K562 (cell line): ENCODE results near the gene SYT17. TPM values are rescaled to one million over a fixed set of nuclear protein-coding genes. Genes with fewer than 3 reads are reported as not detected.
A peak's percentile ranks its signal among the peaks of the same experiment; 100 is the strongest.

Experiments
- ATAC-seq: fragments of 200-7000 bp; cut with Tn5 transposase; 3 replicates; pipeline ENCODE4 v1.9.1; 2020; ENCODE audit warnings: moderate library complexity
- BruUV-seq: library from RNA; stranded (reverse); fragments of 400-500 nt; replicated peaks from 2 replicates; lab custom pipeline; 2021; lab: Mats Ljungman, UMichigan
- CTCF ChIA-PET: fragments of 300-600 bp; formaldehyde crosslinking; extraction: SDS; loops from one replicate; lab custom pipeline; 2021; ENCODE audit warnings: low intra/inter-chr PET ratio; lab: Yijun Ruan, JAX
- POLR2A ChIA-PET: fragments of 300-600, 350-650 bp; sonication (Branson Sonifier 250); formaldehyde crosslinking; extraction: SDS; loops from one replicate; lab custom pipeline; 2021; ENCODE audit warnings: antibody characterized with exemption, inconsistent platforms; lab: Yijun Ruan, JAX
- DNase-seq, 4 experiments: peaks; one replicate each; pipeline versions ENCODE4 v3.0.0 to v3.0.0-alpha.2; 2011 to 2018; ENCODE audit warnings: low spot score in 3 of 4, mixed read lengths in 3 of 4; ENCODE audit errors: extremely low read depth in 1 of 4
- FAIRE-seq: peaks from 2 replicates; lab custom pipeline; 2011; peaks lifted over from hg19 to GRCh38; lab: Jason Lieb, UNC
- H2AFZ ChIP-seq: 2 replicates; pipeline ENCODE4 v1.6.0; 2011; ENCODE audit warnings: low read depth, low read length, control low read depth, inconsistent platforms
- H3K27ac ChIP-seq: fragments of 200-600 bp; 3 replicates; pipeline ENCODE4 v1.8.0; 2011; ENCODE audit warnings: low read depth, mild to moderate bottlenecking, control low read depth, inconsistent platforms, low read length, moderate library complexity, mixed read lengths; ENCODE audit errors: extremely low read depth
- H3K27me3 ChIP-seq, 2 experiments: fragments of 300-600 bp in 1 of 2; 2 replicates in 1 of 2; 3 replicates in 1 of 2; pipeline versions ENCODE4 v1.6.0 to v1.8.0; 2011; ENCODE audit warnings: inconsistent platforms in 2 of 2, low read length in 2 of 2, mild to moderate bottlenecking in 1 of 2, mixed read lengths in 1 of 2, moderate library complexity in 1 of 2; ENCODE audit not compliant: control insufficient read depth in 2 of 2, insufficient read depth in 2 of 2
- H3K36me3 ChIP-seq: fragments of 300-600 bp; 3 replicates; pipeline ENCODE4 v1.8.0; 2011; ENCODE audit warnings: mild to moderate bottlenecking, low read length, inconsistent platforms; ENCODE audit not compliant: control insufficient read depth, insufficient read depth
- H3K4me1 ChIP-seq, 2 experiments: fragments of 200-600 bp in 1 of 2; replicated peaks in 1 of 2; 2 replicates in 1 of 2; 3 replicates in 1 of 2; pipeline versions ENCODE4 v1.5.1 to v1.8.0; 2011; ENCODE audit warnings: inconsistent platforms in 2 of 2, low read length in 2 of 2, mild to moderate bottlenecking in 1 of 2, mixed read lengths in 1 of 2, moderate library complexity in 1 of 2; ENCODE audit not compliant: control insufficient read depth in 2 of 2, insufficient read depth in 2 of 2
- H3K4me2 ChIP-seq: 2 replicates; pipeline ENCODE4 v1.6.1; 2011; ENCODE audit warnings: low read length, control low read depth, inconsistent platforms, mixed read lengths; ENCODE audit not compliant: insufficient read depth
- H3K4me3 ChIP-seq: fragments of 200-600 bp; sonication (generic), shearing (Covaris generic); 2 replicates; pipeline ENCODE4 v1.5.1; 2016; ENCODE audit warnings: control low read depth, inconsistent platforms
- H3K79me2 ChIP-seq: fragments of 200-600 bp; 3 replicates; pipeline ENCODE4 v1.8.0; 2011; ENCODE audit warnings: low read length, inconsistent platforms; ENCODE audit not compliant: control insufficient read depth, insufficient read depth
- H3K9ac ChIP-seq, 2 experiments: 2 replicates each; pipeline versions ENCODE4 v1.6.0 to v1.6.1; 2011; ENCODE audit warnings: low read depth in 2 of 2, low read length in 2 of 2, control low read depth in 1 of 2, inconsistent platforms in 1 of 2, mild to moderate bottlenecking in 1 of 2, mixed read lengths in 1 of 2; ENCODE audit not compliant: insufficient read depth in 1 of 2
- H3K9me1 ChIP-seq: one replicate; pipeline ENCODE4 v1.6.0; 2011; ENCODE audit warnings: inconsistent platforms, mild to moderate bottlenecking, low read length, moderate library complexity; ENCODE audit not compliant: control insufficient read depth, insufficient read depth
- H3K9me3 ChIP-seq: replicated peaks from 2 replicates; pipeline ENCODE4 v1.5.1; 2011; ENCODE audit warnings: low read depth, low read length, inconsistent platforms; ENCODE audit not compliant: control insufficient read depth, insufficient read depth
- H4K20me1 ChIP-seq: replicated peaks from 2 replicates; pipeline ENCODE4 v1.6.1; 2011; ENCODE audit warnings: low read length, inconsistent platforms, mixed read lengths; ENCODE audit not compliant: control insufficient read depth, insufficient read depth
- ARID1B ChIP-seq: fragments of 450-650 bp; IDR thresholded peaks from 2 replicates; pipeline ENCODE4 v1.6.1; 2016; ENCODE audit warnings: antibody characterized with exemption, mild to moderate bottlenecking, inconsistent platforms
- BRD4 ChIP-seq: fragments of 200-600 bp; sonication (generic); IDR thresholded peaks from 2 replicates; pipeline ENCODE4 v1.6.1; 2017; ENCODE audit warnings: inconsistent platforms
- JUN ChIP-seq, 2 experiments: sonication (generic) in 1 of 2; formaldehyde crosslinking in 1 of 2; IDR thresholded peaks; 2 replicates each; pipeline versions ENCODE4 v1.6.1 to v1.8.0; 2012 to 2022; ENCODE audit warnings: borderline replicate concordance in 2 of 2, mild to moderate bottlenecking in 2 of 2, improper control_type of control experiment in 1 of 2, low read depth in 1 of 2, low read length in 1 of 2, missing genetic modification reagents in 1 of 2
- NCOA6 ChIP-seq: fragments of 450-650 bp; IDR thresholded peaks from 2 replicates; pipeline ENCODE4 v1.6.1; 2017; ENCODE audit warnings: mild to moderate bottlenecking
- RBFOX2 ChIP-seq: fragments of 200-400 bp; formaldehyde crosslinking; IDR thresholded peaks from 2 replicates; pipeline ENCODE4 v1.6.1; 2017; ENCODE audit warnings: low read depth, mild to moderate bottlenecking, low read length, moderate library complexity
- RFX7 ChIP-seq: fragments of 250-450 bp; sonication (Bioruptor Pico); IDR thresholded peaks from 2 replicates; pipeline ENCODE4 v1.5.1; 2021; ENCODE audit warnings: mild to moderate bottlenecking
- SMARCC2 ChIP-seq: fragments of 450-650 bp; IDR thresholded peaks from 2 replicates; pipeline ENCODE4 v1.6.1; 2017; ENCODE audit warnings: antibody characterized with exemption, moderate library complexity, mild to moderate bottlenecking, low read depth
- TAL1 ChIP-seq: fragments of 450-650 bp; IDR thresholded peaks from 2 replicates; pipeline ENCODE4 v1.6.1; 2016; ENCODE audit warnings: mild to moderate bottlenecking
- ZBTB7A ChIP-seq: IDR thresholded peaks from 2 replicates; pipeline ENCODE4 v1.6.1; 2011; ENCODE audit warnings: low read depth, mild to moderate bottlenecking, low read length, moderate library complexity, borderline replicate concordance; ENCODE audit not compliant: control insufficient read depth
- WGBS: fragments of 100-300 bp; shearing (Covaris generic); methylation state at CpG from one replicate; pipeline ENCODE4 v1.1.6; 2016; ENCODE audit warnings: low coverage, mixed read lengths; ENCODE audit not compliant: insufficient coverage; ENCODE audit errors: missing lambda C conversion rate; 5-methylcytosine and 5-hydroxymethylcytosine counted together
- in situ Hi-C: fragments of 300-500 bp; cut with MboI; formaldehyde crosslinking; loops from 4 replicates; pipeline ENCODE4 v1.15.0; 2018; ENCODE audit warnings: inconsistent platforms, mixed read lengths
- intact Hi-C: fragments of 100-400 bp; cut with micrococcal nuclease; formaldehyde crosslinking; loops from 2 replicates; pipeline ENCODE4 v1.14.2; 2022
- polyA plus RNA-seq, 8 experiments: library from polyadenylated mRNA; depleted of rRNA in 4 of 8; stranded (reverse) in 5 of 8; unstranded in 3 of 8; fragments of >200 nt; fragmentation: Nextera tagmentation in 2 of 8; fragmentation: Illumina TruSeq in 1 of 8; extraction: Ambion mirVana in 2 of 8; extraction: Trizol in 1 of 8; gene quantifications; 2 replicates each; pipeline versions ENCODE4 v1.2.1 to v1.2.3, GENCODE V29; 2011 to 2014; ENCODE audit warnings: inconsistent platforms in 1 of 8, missing spikeins in 1 of 8
- total RNA-seq, 7 experiments: library from RNA; depleted of rRNA in 6 of 7; stranded (reverse); fragments of >200 nt in 6 of 7; fragmentation: Illumina TruSeq in 2 of 7; extraction: Trizol in 2 of 7; gene quantifications; 2 replicates each; pipeline versions ENCODE4 v1.2.1 to v1.2.3, GENCODE V29; 2011 to 2021; ENCODE audit warnings: low replicate concordance in 1 of 7
- TF ChIP-seq, protein P1 (sequence below): fragments of 450-650 bp; formaldehyde crosslinking; IDR thresholded peaks from 2 replicates; pipeline ENCODE4 v1.4.0; 2022; ENCODE audit warnings: missing genetic modification characterization
- TF ChIP-seq, protein P2 (sequence below): fragments of 200-800 bp; sonication (Bioruptor generic); IDR thresholded peaks from 2 replicates; pipeline ENCODE4 v1.6.1; 2017; ENCODE audit warnings: missing genetic modification characterization, missing compliant biosample characterization
- TF ChIP-seq, protein P3 (sequence below): fragments of 150-350 bp; conservative IDR thresholded peaks from 2 replicates; pipeline ENCODE4 v1.6.1; 2014; ENCODE audit warnings: low read length
- TF ChIP-seq, protein P4 (sequence below): sonication (generic); formaldehyde crosslinking; IDR thresholded peaks from 2 replicates; pipeline ENCODE4 v1.5.0; 2020; ENCODE audit warnings: missing genetic modification reagents
- TF ChIP-seq, protein P5 (sequence below): sonication (generic); formaldehyde crosslinking; IDR thresholded peaks from 2 replicates; pipeline ENCODE4 v1.8.0; 2023; ENCODE audit warnings: mild to moderate bottlenecking, missing genetic modification reagents

The SYT17 gene
- total and polyA plus RNA-seq, 9 of the 15 experiments (the other 6 are each of a cell fraction or from before 2014, with no cell fraction given), result not detected

DNA sequence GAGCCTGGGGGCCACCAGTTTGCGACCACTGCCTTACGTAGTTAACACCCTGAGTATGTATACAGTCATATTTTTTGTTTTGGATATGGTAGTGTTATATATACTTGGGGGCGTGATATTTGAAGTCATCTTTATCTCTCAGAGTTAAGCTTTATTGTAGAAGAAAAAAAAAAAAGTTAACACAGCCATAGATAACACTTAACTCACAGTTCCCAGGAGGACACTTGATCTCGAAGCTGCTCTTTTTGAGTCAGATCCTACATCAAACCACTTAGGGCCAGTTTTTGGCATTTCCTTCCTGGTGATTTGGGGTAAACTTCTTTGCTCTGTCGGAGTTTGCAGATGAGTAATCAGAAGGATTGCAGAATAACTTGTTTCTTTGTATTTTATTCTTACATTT, 48.5 kb upstream of the SYT17 start:
- Histone ChIP-seq H2AFZ (peak overlapping the region; percentile 88), H3K79me2 (no peaks in the 10 kb centered on the region)
- WGBS, result 0% methylated on average over 5 of the region's 5 CpGs
- TF ChIP-seq, protein P1, sequence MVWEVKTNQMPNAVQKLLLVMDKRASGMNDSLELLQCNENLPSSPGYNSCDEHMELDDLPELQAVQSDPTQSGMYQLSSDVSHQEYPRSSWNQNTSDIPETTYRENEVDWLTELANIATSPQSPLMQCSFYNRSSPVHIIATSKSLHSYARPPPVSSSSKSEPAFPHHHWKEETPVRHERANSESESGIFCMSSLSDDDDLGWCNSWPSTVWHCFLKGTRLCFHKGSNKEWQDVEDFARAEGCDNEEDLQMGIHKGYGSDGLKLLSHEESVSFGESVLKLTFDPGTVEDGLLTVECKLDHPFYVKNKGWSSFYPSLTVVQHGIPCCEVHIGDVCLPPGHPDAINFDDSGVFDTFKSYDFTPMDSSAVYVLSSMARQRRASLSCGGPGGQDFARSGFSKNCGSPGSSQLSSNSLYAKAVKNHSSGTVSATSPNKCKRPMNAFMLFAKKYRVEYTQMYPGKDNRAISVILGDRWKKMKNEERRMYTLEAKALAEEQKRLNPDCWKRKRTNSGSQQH (CRISPR knock-in tag), result no peak
- TF ChIP-seq RFX7 (CRISPR knock-in tag) (no peak), SMARCC2 (no peak), RBFOX2 (peak; percentile 44), BRD4 (no peak), JUN (IDR thresholded peaks at IDR 0.05; ENCODE audit: borderline replicate concordance, low read depth, low read length) (no peak), JUN (CRISPR knock-in tag; IDR thresholded peaks at IDR 0.05; ENCODE audit: borderline replicate concordance) (no peak), ARID1B (peak; percentile 3), TAL1 (peak; percentile 16; the same call in 1 of the 2 replicates), ZBTB7A (0 out of 2 replicates have a peak, but pooled peaks have one; percentile 8), NCOA6 (no peak)
- TF ChIP-seq, protein P2, sequence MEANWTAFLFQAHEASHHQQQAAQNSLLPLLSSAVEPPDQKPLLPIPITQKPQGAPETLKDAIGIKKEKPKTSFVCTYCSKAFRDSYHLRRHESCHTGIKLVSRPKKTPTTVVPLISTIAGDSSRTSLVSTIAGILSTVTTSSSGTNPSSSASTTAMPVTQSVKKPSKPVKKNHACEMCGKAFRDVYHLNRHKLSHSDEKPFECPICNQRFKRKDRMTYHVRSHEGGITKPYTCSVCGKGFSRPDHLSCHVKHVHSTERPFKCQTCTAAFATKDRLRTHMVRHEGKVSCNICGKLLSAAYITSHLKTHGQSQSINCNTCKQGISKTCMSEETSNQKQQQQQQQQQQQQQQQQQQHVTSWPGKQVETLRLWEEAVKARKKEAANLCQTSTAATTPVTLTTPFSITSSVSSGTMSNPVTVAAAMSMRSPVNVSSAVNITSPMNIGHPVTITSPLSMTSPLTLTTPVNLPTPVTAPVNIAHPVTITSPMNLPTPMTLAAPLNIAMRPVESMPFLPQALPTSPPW (CRISPR knock-in tag), result no peak
- TF ChIP-seq, protein P3, sequence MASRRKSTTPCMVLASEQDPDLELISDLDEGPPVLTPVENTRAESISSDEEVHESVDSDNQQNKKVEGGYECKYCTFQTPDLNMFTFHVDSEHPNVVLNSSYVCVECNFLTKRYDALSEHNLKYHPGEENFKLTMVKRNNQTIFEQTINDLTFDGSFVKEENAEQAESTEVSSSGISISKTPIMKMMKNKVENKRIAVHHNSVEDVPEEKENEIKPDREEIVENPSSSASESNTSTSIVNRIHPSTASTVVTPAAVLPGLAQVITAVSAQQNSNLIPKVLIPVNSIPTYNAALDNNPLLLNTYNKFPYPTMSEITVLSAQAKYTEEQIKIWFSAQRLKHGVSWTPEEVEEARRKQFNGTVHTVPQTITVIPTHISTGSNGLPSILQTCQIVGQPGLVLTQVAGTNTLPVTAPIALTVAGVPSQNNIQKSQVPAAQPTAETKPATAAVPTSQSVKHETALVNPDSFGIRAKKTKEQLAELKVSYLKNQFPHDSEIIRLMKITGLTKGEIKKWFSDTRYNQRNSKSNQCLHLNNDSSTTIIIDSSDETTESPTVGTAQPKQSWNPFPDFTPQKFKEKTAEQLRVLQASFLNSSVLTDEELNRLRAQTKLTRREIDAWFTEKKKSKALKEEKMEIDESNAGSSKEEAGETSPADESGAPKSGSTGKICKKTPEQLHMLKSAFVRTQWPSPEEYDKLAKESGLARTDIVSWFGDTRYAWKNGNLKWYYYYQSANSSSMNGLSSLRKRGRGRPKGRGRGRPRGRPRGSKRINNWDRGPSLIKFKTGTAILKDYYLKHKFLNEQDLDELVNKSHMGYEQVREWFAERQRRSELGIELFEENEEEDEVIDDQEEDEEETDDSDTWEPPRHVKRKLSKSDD, result no peak
- TF ChIP-seq, protein P4, sequence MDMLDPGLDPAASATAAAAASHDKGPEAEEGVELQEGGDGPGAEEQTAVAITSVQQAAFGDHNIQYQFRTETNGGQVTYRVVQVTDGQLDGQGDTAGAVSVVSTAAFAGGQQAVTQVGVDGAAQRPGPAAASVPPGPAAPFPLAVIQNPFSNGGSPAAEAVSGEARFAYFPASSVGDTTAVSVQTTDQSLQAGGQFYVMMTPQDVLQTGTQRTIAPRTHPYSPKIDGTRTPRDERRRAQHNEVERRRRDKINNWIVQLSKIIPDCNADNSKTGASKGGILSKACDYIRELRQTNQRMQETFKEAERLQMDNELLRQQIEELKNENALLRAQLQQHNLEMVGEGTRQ (CRISPR knock-in tag), result no peak
- TF ChIP-seq, protein P5, sequence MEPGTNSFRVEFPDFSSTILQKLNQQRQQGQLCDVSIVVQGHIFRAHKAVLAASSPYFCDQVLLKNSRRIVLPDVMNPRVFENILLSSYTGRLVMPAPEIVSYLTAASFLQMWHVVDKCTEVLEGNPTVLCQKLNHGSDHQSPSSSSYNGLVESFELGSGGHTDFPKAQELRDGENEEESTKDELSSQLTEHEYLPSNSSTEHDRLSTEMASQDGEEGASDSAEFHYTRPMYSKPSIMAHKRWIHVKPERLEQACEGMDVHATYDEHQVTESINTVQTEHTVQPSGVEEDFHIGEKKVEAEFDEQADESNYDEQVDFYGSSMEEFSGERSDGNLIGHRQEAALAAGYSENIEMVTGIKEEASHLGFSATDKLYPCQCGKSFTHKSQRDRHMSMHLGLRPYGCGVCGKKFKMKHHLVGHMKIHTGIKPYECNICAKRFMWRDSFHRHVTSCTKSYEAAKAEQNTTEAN (CRISPR knock-in tag), result no peak

More for the DNA sequence above, 48.5 kb upstream of the SYT17 start:
- Histone ChIP-seq H3K9me1 (no peaks in the 10 kb centered on the region), H3K4me1 (peaks cover 24 to 26% of the 10 kb centered on the region in 2 experiments), H3K4me3 (peak overlapping the region; percentile 30; the same call in 1 of the 2 replicates), H3K27ac (peak overlapping the region; percentile 88), H3K27me3 (no peaks in the 10 kb centered on the region), H3K4me2 (peak overlapping the region; percentile 78), H4K20me1 (no peaks in the 10 kb centered on the region), H3K9me3 (no peaks in the 10 kb centered on the region), H3K36me3 (no peaks in the 10 kb centered on the region), H3K9ac (peak overlapping the region in 1 of 2 experiments; percentile 74; a peak in 2 of 4 replicates)
- peak in 2 of 4 experiments; percentile 56 to 67 for DNase-seq
- peak; percentile 70 for FAIRE-seq
- BruUV-seq, result no TSS peak
- ChIA-PET POLR2A (interaction anchor here (0.6 to 4.0 kb wide), 7 partner anchors 11 to 52 kb away, joined by 3 to 18 read pairs (median 6); partner anchors contain the start of gene COQ7), CTCF (no interaction called here)
- intact Hi-C loops (loop anchor here (5.0 kb wide), 1 partner anchor 348 kb away; no protein-coding TSS in a partner anchor), in situ Hi-C loops (no loop called here)
- peak; percentile 63 for ATAC-seq
